Posterior vena cava (tissue), 2 donors: ENCODE results near the gene ECT2L. TPM values are rescaled to one million over a fixed set of nuclear protein-coding genes. Genes with fewer than 3 reads are reported as not detected.

Experiments
- DNase-seq: peaks from one replicate; pipeline ENCODE4 v3.0.0-alpha.2; 2020; ENCODE audit warnings: low spot score
- intact Hi-C, 2 donors: fragments of 100-400 bp; cut with DNase I; formaldehyde crosslinking; loops; one replicate each; pipeline versions ENCODE4 v1.14.1 to v1.14.2; 2022 to 2023
- long read RNA-seq, 2 donors: library from polyadenylated mRNA; unstranded; transcript quantifications; one replicate each; pipeline ENCODE4 v2.0.0, GENCODE V29; 2020 to 2021
- total RNA-seq, 2 donors: library from RNA; stranded (reverse); fragmentation: NEBNext Ultra II Directional; extraction: Animal tissue kit (Norgen Biotek cat#: 25700); gene quantifications; one replicate each; pipeline ENCODE4 v1.2.1, GENCODE V29; 2021
- donor health status: DM: yes; HTN: yes; CAD: no.
- donor health status: DM: yes; HTN: yes; CAD: no.

The ECT2L gene
- total RNA-seq: under 1 TPM in 1 of 2 donors, not detected in 1; 0.33 TPM
- long read RNA-seq, donor 1, partial matches to known transcripts: 0 of 1 reads
- long read RNA-seq, donor 1, other reads (novel, unspliced or antisense): 1 of 1 reads
- long read RNA-seq, donor 2: 0 reads

- intact Hi-C loops: no loop called here
- DNase-seq: peak; percentile 94
Observed at GRCh38 chr6:138795809-138796603, at the start of gene ECT2L. Gene ECT2L (plus strand): TSS chr6:138796087. CDS start chr6:138813275, 17,188 bp downstream.

GRCh38 chr6:138752017-138752416 lies 43.9 kb upstream of the ECT2L start:
- intact Hi-C loops: no loop called here
- no peak for DNase-seq

GRCh38 chr6:138757136-138757535 lies 38.8 kb upstream of the ECT2L start:
- no peak for DNase-seq
- intact Hi-C loops: no loop called here

GRCh38 chr6:138765896-138766655 lies 29.8 kb upstream of the ECT2L start:
- intact Hi-C loops: loop anchor here (10.0 kb wide), 4 partner anchors 171 to 651 kb away; no protein-coding TSS in a partner anchor
- DNase-seq: no peak

- intact Hi-C loops: loop anchor here (10.0 kb wide), 4 partner anchors 174 to 654 kb away; no protein-coding TSS in a partner anchor
- no peak for DNase-seq
Observed at GRCh38 chr6:138769102-138769676, 26.7 kb upstream of the ECT2L start.

GRCh38 chr6:138772596-138773176 lies 23.2 kb upstream of the ECT2L start:
- intact Hi-C loops: no loop called here
- no peak for DNase-seq

GRCh38 chr6:138773177-138774091 lies 22.5 kb upstream of the ECT2L start, which contains the start of gene CCDC28A:
Gene CCDC28A (plus strand): TSS chr6:138773769. CDS start chr6:138776121, 2,352 bp downstream.
- peak; percentile 98 for DNase-seq
- intact Hi-C loops: no loop called here

GRCh38 chr6:138774370-138774769 lies 21.5 kb upstream of the ECT2L start:
- intact Hi-C loops: no loop called here
- no peak for DNase-seq

GRCh38 chr6:138776659-138777058 lies 19.2 kb upstream of the ECT2L start:
- no peak for DNase-seq
- intact Hi-C loops: no loop called here

GRCh38 chr6:138778331-138778730 lies 17.6 kb upstream of the ECT2L start:
- no peak for DNase-seq

GRCh38 chr6:138782243-138782642 lies 13.6 kb upstream of the ECT2L start:
- DNase-seq: no peak
- intact Hi-C loops: no loop called here

More at GRCh38 chr6:138778331-138778730, 17.6 kb upstream of the ECT2L start:
- intact Hi-C loops: no loop called here

GRCh38 chr6:138785079-138785478 lies 10.8 kb upstream of the ECT2L start:
- intact Hi-C loops: no loop called here
- no peak for DNase-seq

GRCh38 chr6:138785980-138786379 lies 9.9 kb upstream of the ECT2L start:
- DNase-seq: no peak
- intact Hi-C loops: no loop called here

- intact Hi-C loops: no loop called here
- no peak for DNase-seq
Observed at GRCh38 chr6:138787138-138787537, 8.7 kb upstream of the ECT2L start.

- intact Hi-C loops: no loop called here
- no peak for DNase-seq
Observed at GRCh38 chr6:138796771-138797170, 884 bp downstream of the ECT2L start.

- DNase-seq: no peak
- intact Hi-C loops: no loop called here
Observed at GRCh38 chr6:138797806-138798446, 2.0 kb downstream of the ECT2L start.

- intact Hi-C loops: no loop called here
- DNase-seq: no peak
Observed at GRCh38 chr6:138800377-138801150, 4.7 kb downstream of the ECT2L start.
